HG03354 (cell line): ENCODE results near the gene STARD13.
A peak's percentile ranks its signal among the peaks of the same experiment; 100 is the strongest.
"Not testable (repeated sequence)": the region's sequence is repeated elsewhere in the genome, so short reads cannot be mapped to it uniquely, and the experiment has no call there.

Experiments
- ATAC-seq: cut with Tn5 transposase; IDR thresholded peaks from one replicate; pipeline ENCODE4 v1.9.1; 2021; ENCODE audit warnings: mild to moderate bottlenecking; ENCODE audit not compliant: unreplicated experiment, poor library complexity, severe bottlenecking

STARD13 gene

GRCh38 chr13:33188093-33188882 is 97.3 kb downstream of the STARD13 start:
- peak; percentile 43 for ATAC-seq

- ATAC-seq: peak; percentile 34
Observed at GRCh38 chr13:33186861-33187291, 98.7 kb downstream of the STARD13 start.

GRCh38 chr13:33185853-33186252 is 99.7 kb downstream of the STARD13 start:
- no peak for ATAC-seq

GRCh38 chr13:33184530-33184929 is 101.0 kb downstream of the STARD13 start:
- no peak for ATAC-seq

- ATAC-seq: peak; percentile 28
Observed at GRCh38 chr13:33184112-33184490, 101.5 kb downstream of the STARD13 start.

- ATAC-seq: peak; percentile 23
Observed at GRCh38 chr13:33183431-33184111, 102.0 kb downstream of the STARD13 start.

GRCh38 chr13:33182729-33183128 is 102.8 kb downstream of the STARD13 start:
- ATAC-seq: peak; percentile 58

- no peak for ATAC-seq
Observed at GRCh38 chr13:33181264-33181663, 104.3 kb downstream of the STARD13 start.

GRCh38 chr13:33180122-33180804 is 105.3 kb downstream of the STARD13 start:
- no peak for ATAC-seq

GRCh38 chr13:33179463-33179862 is 106.1 kb downstream of the STARD13 start:
- no peak for ATAC-seq

GRCh38 chr13:33178209-33178840 is 107.2 kb downstream of the STARD13 start:
- ATAC-seq: no peak

- ATAC-seq: not testable (repeated sequence)
Observed at GRCh38 chr13:33177340-33178208, 108.0 kb downstream of the STARD13 start.

GRCh38 chr13:33176526-33176925 is 109.0 kb downstream of the STARD13 start:
- no peak for ATAC-seq

- ATAC-seq: no peak
Observed at GRCh38 chr13:33175991-33176390, 109.6 kb downstream of the STARD13 start.

GRCh38 chr13:33174931-33175330 is 110.6 kb downstream of the STARD13 start:
- ATAC-seq: no peak

GRCh38 chr13:33174491-33174890 is 111.1 kb downstream of the STARD13 start:
- no peak for ATAC-seq

GRCh38 chr13:33172911-33173310 is 112.6 kb downstream of the STARD13 start:
- no peak for ATAC-seq

- ATAC-seq: no peak
Observed at GRCh38 chr13:33172400-33172799, 113.2 kb downstream of the STARD13 start.

- ATAC-seq: no peak
Observed at GRCh38 chr13:33169273-33169980, 116.1 kb downstream of the STARD13 start.
